HL-60 (cell line): ENCODE data around the gene LIX1L.

Source experiments
- GABPA ChIP-seq: IDR thresholded peaks from 2 replicates; pipeline ENCODE4 v1.6.1; 2012; ENCODE audit warnings: low read depth
- POLR2AphosphoS5 ChIP-seq: IDR thresholded peaks from 2 replicates; pipeline ENCODE4 v1.6.1; 2012; ENCODE audit warnings: low read depth
- REST ChIP-seq: IDR thresholded peaks from 2 replicates; pipeline ENCODE4 v1.6.1; 2012; ENCODE audit warnings: low read depth; ENCODE audit not compliant: insufficient replicate concordance
- SPI1 ChIP-seq: IDR thresholded peaks from 2 replicates; pipeline ENCODE4 v1.6.1; 2012; ENCODE audit warnings: low read depth, mild to moderate bottlenecking, borderline replicate concordance
- TF ChIP-seq, protein P1 (sequence below): IDR thresholded peaks from one replicate; pipeline ENCODE4 v1.5.1; 2011; ENCODE audit warnings: low read length, control low read depth, inconsistent platforms; ENCODE audit not compliant: insufficient read depth

DNA sequence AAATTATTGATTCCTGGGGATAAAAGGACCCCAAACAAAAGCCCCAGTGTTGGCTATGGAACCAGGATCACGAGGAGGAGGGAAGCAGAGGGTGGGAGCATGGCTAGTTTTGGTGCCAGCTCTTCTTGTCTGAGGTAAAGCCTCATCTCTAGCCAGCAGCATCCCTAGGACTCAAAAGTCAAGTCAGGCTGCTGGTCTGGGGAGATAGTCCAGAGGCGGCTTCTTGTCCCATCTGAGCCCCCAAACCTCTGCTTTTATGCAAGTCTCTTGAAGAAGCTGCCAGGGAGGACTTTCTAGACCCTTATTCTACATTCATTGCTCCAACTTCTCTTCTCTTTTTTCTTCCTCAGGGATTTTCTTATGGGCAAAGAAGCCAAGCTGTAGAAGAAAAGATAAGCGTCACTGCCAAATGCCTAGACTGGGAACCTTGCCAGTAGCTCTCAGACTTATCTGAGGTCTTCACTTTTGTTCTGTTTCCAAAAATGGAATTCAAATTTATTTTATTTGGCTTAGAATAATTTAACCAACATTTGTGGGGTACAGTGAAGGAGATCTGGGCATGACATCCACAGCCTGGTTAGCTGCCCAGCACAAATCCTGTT lies 65.2 kb downstream of the LIX1L start:
- TF ChIP-seq, protein P1, sequence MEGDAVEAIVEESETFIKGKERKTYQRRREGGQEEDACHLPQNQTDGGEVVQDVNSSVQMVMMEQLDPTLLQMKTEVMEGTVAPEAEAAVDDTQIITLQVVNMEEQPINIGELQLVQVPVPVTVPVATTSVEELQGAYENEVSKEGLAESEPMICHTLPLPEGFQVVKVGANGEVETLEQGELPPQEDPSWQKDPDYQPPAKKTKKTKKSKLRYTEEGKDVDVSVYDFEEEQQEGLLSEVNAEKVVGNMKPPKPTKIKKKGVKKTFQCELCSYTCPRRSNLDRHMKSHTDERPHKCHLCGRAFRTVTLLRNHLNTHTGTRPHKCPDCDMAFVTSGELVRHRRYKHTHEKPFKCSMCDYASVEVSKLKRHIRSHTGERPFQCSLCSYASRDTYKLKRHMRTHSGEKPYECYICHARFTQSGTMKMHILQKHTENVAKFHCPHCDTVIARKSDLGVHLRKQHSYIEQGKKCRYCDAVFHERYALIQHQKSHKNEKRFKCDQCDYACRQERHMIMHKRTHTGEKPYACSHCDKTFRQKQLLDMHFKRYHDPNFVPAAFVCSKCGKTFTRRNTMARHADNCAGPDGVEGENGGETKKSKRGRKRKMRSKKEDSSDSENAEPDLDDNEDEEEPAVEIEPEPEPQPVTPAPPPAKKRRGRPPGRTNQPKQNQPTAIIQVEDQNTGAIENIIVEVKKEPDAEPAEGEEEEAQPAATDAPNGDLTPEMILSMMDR = no peak
- TF ChIP-seq POLR2AphosphoS5 (no peak), REST (no peak), SPI1 (no peak), GABPA (no peak)
